ENCODE data around the gene RAB11FIP4. TPM values are rescaled to one million over a fixed set of nuclear protein-coding genes. Genes with fewer than 3 reads are reported as not detected.

Gene RAB11FIP4
- total RNA-seq, 1 donor from 2014 or later = 32.4 TPM

DNA sequence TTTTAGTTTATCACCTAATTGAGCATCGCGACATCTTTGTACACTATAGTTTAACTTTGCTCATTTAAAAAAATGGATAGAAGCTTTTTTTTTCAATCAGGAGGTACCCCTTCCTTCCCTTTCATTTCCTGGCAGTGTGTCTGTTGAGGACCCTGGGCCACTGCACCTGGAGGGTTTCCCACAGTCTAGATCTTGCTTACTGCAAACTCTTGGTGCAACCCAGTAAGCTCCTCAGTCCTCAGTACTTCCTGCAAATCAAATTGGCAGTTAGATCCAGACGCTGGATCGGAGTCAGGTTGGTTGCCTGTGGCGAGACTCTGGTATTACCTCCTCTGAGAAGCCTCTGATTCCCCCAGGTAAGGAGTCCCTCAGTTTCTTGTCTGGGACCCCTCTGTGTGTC is 162.0 kb downstream of the RAB11FIP4 start:
- Mint-ChIP-seq H3K4me1 (ENCODE audit: unreplicated experiment) (peaks cover 9% of the 10 kb centered on the region), H3K27me3 (peaks cover 16% of the 10 kb centered on the region)

DNA sequence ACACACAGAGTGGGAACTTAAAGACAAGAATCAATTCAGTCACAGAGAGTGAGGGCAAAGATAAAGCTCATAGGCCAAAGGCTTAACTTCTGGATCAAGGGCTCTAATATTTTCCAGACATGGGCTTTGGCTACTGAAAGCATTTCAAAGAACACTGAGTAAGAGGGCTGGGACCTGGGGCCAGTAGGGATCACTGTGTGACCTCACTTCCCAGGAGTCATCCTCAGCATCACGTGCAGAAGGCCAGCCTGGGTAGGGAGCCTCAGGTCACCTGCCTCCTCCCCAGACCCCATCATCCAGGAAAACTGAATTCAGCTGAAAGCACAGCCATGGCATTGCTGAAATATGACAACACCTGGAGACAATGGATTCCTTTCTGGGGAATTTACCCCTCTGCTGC is 163.5 kb downstream of the RAB11FIP4 start:
- TF ChIP-seq, protein P1, sequence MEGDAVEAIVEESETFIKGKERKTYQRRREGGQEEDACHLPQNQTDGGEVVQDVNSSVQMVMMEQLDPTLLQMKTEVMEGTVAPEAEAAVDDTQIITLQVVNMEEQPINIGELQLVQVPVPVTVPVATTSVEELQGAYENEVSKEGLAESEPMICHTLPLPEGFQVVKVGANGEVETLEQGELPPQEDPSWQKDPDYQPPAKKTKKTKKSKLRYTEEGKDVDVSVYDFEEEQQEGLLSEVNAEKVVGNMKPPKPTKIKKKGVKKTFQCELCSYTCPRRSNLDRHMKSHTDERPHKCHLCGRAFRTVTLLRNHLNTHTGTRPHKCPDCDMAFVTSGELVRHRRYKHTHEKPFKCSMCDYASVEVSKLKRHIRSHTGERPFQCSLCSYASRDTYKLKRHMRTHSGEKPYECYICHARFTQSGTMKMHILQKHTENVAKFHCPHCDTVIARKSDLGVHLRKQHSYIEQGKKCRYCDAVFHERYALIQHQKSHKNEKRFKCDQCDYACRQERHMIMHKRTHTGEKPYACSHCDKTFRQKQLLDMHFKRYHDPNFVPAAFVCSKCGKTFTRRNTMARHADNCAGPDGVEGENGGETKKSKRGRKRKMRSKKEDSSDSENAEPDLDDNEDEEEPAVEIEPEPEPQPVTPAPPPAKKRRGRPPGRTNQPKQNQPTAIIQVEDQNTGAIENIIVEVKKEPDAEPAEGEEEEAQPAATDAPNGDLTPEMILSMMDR (conservative IDR thresholded peaks at IDR 0.05) = no peak
- H3K4me1 Mint-ChIP-seq (ENCODE audit: unreplicated experiment) = peaks cover 4% of the 10 kb centered on the region
- peaks cover 17% of the 10 kb centered on the region for H3K27me3 Mint-ChIP-seq
- no peak overlapping the region for H3K27ac Mint-ChIP-seq
- no peaks in the 10 kb centered on the region for H3K36me3 Mint-ChIP-seq
- no peak for DNase-seq (ENCODE audit: extremely low spot score, unreplicated experiment)
- H3K4me3 Mint-ChIP-seq = no peak overlapping the region
- H3K9me3 Mint-ChIP-seq = no peaks in the 10 kb centered on the region

More for the DNA sequence above, 162.0 kb downstream of the RAB11FIP4 start:
- H3K9me3 Mint-ChIP-seq = no peaks in the 10 kb centered on the region
- H3K27ac Mint-ChIP-seq = no peak overlapping the region
- TF ChIP-seq, protein P1 (conservative IDR thresholded peaks at IDR 0.05) = no peak
- no peak for DNase-seq (ENCODE audit: extremely low spot score, unreplicated experiment)
- no peaks in the 10 kb centered on the region for H3K36me3 Mint-ChIP-seq
- peak overlapping the region; percentile 25 for H3K4me3 Mint-ChIP-seq

DNA sequence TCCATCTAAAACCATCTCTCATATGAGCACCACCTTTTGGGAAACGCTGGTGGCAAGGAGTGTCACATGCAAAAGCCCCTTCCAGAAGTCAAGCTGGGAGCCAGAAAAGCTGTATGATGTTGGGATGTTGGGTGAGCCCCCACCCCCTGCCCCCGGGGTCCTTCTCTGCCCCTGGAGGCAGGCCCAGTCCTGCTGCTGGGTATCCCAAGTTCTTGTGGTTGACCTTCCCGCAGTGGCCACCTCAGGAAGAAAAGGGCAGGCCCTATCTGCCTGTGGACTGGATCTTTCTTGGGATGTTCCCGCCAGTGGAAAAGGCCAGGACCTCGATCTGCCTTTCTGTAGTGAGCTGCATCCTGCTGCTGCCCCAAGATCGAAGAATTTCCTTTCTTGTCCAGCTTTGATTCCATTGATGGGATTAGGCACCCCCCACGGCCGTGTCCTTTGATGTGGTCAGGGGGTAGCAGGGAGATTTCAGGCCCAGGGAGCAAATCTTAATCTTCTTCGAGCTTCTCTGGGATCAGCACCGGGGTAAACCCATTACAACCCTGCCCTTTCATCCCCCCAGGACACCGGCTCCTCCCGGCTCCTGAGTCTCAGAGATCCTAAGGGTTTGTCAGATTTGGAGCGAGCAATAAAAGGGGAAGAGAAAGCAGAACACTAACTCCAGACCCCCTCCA is 165.6 kb downstream of the RAB11FIP4 start:
- no peak for DNase-seq (ENCODE audit: extremely low spot score, unreplicated experiment)
- no peaks in the 10 kb centered on the region for H3K36me3 Mint-ChIP-seq
- peaks cover 24% of the 10 kb centered on the region for H3K4me1 Mint-ChIP-seq (ENCODE audit: unreplicated experiment)
- H3K4me3 Mint-ChIP-seq = no peak overlapping the region
- TF ChIP-seq, protein P1 (conservative IDR thresholded peaks at IDR 0.05) = no peak
- no peaks in the 10 kb centered on the region for H3K9me3 Mint-ChIP-seq
- peaks cover 35% of the 10 kb centered on the region for H3K27me3 Mint-ChIP-seq
- no peak overlapping the region for H3K27ac Mint-ChIP-seq

DNA sequence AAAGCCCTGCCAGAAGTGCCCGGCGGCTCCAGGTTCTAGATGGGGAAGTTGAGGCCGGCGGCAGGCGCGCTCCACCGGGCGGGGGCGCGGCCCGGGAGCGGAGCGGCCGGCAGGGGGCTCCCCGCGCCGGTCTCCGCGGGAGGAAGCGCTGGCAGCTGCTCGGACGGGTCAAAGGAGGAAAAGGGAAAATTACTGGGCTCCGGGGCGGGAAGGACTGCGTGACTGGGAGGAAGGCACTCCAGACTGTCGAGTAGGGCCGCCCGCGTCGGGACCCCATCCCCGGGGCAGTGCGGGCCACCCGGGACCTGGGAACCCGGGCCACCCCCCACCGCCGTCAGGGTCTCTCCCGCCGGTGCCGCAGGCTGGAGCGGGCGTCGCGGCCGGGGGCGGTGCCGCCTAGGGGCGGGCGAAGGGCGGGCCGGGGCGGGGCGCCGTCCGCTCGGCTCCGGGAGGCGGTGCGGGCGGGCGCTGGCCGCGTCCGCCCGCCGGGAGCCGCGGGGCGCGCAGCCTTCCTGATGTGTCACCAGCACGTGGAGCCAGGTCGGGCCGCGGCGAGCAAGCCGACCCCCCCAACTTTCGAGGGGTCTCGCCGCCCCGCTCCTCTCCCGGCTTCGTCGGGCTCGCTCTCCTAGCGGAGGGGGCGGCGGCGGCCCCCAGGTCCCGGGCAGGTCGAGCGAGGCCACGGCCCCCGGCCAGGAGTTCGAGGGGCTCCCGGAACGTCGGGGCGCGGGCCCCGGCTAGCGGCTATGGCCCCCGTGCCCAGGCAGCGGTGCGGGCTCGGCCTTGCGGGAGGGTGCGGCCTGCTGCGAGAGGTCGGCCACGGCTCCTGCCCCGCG is 167.5 kb downstream of the RAB11FIP4 start:
- no peak overlapping the region for H3K27ac Mint-ChIP-seq
- TF ChIP-seq, protein P1 (conservative IDR thresholded peaks at IDR 0.05) = peak; percentile 89
- H3K9me3 Mint-ChIP-seq = no peaks in the 10 kb centered on the region
- peak; percentile 82 for DNase-seq (ENCODE audit: extremely low spot score, unreplicated experiment)
- H3K4me3 Mint-ChIP-seq = peak overlapping the region; percentile 83
- peaks cover 29% of the 10 kb centered on the region for H3K4me1 Mint-ChIP-seq (ENCODE audit: unreplicated experiment)
- H3K36me3 Mint-ChIP-seq = no peaks in the 10 kb centered on the region
- peaks cover 30% of the 10 kb centered on the region for H3K27me3 Mint-ChIP-seq

DNA sequence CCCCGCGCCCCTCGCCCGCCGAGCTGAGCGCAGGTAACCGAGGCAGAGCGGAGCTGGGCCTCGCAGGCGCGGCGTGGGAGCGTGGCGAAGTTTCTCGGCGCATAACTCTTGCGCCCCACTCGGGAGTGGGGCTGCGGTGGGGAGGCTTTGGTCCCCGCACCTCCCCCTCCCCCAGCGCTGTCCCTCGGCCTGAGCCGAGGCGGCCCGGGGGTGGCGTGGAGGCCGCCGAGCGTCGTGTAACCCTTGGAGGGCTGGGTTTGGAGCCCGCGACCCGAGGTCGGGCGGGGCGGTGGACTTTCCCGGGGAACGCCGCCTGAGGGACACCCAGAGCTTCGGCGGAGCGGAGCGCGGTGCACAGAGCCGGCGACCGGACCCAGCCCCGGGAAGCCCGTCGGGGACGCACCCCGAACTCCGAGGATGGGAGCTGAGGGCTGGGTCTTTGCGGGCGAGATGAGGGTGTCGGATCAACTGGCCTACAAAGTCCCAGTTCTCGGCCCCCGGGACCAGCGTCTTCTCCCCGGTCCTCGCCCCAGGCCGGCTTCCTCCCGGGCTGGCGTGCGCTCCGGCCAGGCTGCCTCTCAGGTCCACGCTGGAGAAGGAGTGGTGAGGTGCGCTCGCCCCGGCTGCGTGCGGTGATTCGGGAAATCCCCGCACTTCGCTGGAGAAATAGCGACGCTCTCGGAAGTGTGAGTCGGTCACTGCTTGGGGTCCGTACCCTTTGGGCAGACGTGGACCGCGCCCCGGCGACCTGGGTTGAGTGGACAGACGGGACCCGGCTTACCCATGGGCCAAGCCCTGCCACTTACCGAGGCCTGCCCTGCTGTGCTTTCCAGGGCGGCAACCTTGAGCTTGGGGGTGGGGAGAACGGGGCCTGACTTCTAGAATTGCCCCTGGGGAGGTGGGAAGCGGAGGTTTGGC is 168.4 kb downstream of the RAB11FIP4 start:
- Mint-ChIP-seq H3K4me3 (peak overlapping the region; percentile 77), H3K9me3 (no peaks in the 10 kb centered on the region), H3K27me3 (peaks cover 27% of the 10 kb centered on the region), H3K4me1 (ENCODE audit: unreplicated experiment) (peaks cover 29% of the 10 kb centered on the region), H3K27ac (peak overlapping the region; percentile 89), H3K36me3 (no peaks in the 10 kb centered on the region)
- TF ChIP-seq, protein P1 (conservative IDR thresholded peaks at IDR 0.05) = no peak
- DNase-seq (ENCODE audit: extremely low spot score, unreplicated experiment) = no peak
